AG08395 (cell line): ENCODE results near the gene SLC24A3.

Source experiments
- DNase-seq: peaks from one replicate; pipeline ENCODE4 v3.0.0; 2012; ENCODE audit warnings: mixed read lengths, low spot score

The SLC24A3 gene

DNA sequence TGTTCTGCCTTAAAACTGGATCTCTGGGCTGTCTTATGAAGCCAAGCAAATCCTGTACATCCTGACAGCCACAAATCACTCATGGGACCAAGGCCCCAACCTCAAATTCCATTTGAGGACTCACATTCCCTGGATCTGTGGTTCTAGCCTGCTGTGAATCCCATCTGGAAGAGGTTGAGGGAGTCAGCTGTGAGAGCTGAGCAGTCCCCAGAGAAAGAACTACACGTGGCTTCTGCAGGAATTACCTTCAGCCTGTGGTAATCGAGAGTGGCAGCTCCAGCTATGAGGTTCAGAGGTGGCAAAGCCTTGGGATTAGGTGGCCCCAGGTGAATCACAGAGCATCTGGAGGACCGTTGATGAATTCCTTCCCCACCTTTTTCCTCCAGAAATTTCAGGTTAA, 245.2 kb downstream of the SLC24A3 start:
- no peak for DNase-seq

GRCh38 chr20:19460386-19460785, 247.9 kb downstream of the SLC24A3 start:
- DNase-seq: peak; percentile 48

DNA sequence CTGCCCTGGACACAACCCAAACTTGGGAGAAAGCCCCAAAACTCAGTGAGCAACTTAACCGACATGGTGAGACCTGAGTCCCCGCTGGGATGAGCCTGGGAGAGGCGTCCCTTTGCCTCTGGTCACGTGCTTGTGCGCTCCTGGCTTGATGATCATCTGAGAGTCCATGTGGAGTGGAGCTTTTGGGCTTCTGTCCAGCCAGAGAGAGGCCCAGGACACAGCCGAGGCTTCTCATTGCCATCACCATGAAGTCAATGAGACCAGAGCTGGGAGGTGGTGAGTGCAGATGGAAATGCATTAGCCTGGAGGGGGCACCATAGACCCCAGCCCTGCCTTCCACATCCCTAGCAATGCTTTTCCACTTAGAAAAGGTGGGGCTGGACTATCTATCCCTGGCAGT, 250.0 kb downstream of the SLC24A3 start:
- no peak for DNase-seq

DNA sequence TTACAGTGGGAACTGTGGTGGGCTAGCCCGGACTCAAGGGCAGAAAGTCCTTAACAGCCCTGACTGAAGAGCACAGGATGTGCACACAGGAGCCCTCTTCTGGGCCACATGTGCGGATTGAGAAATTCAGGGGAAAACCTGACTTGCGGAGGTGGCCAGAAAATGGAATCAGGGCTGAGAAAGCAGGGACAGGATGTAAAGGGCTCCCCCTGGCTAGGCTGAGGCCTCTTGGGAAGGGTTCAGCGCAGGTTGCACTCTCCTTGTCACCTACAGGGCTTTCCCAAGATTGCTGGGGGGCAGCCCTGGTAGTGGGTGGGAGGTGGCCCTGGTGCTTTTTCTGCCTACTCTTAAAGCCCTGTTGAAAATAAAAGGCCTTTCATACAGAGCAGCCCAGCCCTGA, 251.2 kb downstream of the SLC24A3 start:
- DNase-seq: no peak

DNA sequence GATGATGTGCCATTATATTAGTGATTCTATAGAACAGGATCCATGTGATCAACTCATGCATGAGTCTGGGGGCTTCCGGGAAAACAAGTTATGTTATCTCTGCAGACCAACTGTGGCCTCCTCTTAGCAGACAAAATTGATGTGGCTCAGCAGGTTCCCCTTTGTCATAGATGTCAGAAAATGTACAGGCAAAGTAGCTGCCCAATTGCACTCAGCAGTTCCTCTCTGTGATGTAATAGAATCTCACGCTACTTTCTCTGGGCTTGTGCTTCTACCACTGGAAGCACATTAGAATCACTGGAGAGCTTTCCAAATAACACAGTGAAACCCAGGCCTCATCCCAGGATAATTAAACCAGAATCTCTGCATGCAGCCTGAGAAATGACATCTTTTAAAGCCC, 253.1 kb downstream of the SLC24A3 start:
- no peak for DNase-seq

GRCh38 chr20:19466206-19466928, 253.9 kb downstream of the SLC24A3 start:
- DNase-seq: no peak

DNA sequence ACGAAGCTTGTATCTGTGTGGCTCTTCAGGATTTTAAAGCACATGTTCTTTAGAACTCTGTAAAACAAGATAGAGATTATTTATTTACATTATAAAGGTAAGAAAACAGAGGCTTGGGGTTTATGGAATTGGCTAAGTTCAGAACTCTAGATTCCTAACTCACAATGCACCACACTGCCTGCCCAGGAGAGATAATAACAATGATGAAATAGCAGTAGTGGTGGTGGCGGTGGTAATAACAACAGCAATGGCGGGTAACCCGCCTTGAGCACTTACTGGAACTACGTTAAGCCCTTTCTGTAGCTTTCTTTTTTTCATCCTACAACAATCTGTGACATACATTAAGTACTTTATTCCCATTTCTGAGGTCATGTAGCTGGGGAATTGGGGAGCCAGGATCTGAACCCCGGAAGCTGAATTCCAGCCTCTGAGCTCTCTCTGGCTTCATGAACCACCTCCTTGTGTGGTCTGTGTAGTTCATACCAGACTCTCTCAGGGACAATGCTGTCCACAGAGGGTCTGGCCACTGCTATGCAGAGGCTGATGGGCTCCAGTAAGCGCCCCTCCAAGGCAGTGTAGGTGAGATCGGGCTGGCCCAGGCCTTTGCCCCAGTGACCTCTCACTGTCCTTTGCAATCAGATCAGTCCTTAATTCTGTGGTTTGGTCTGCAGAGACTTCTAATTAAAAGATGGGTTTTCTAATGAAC, 260.9 kb downstream of the SLC24A3 start:
- DNase-seq: no peak

- no peak for DNase-seq
Observed at GRCh38 chr20:19473922-19474286, 261.5 kb downstream of the SLC24A3 start.

GRCh38 chr20:19478320-19478895, 266.0 kb downstream of the SLC24A3 start:
- DNase-seq: no peak

DNA sequence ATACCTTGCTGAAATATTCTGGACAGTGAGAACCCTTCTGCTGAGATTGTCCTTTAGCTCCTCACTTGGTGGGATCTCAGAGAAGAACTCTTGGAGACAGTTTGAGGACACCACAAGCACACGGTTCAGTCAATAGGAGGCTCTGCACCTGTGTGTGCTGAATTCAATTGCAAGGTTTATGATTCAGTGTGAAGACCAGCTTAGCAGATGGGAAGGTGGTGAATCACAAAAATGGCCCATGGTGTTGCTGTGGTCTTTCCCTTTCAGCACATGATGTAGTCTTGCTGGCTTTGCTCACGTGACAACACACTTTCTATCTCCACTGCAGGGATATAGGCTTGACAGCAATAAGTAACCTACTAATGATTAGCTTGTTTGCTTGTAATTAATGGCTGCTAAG, 270.3 kb downstream of the SLC24A3 start:
- no peak for DNase-seq

GRCh38 chr20:19483309-19483708, 270.9 kb downstream of the SLC24A3 start:
- DNase-seq: no peak

DNA sequence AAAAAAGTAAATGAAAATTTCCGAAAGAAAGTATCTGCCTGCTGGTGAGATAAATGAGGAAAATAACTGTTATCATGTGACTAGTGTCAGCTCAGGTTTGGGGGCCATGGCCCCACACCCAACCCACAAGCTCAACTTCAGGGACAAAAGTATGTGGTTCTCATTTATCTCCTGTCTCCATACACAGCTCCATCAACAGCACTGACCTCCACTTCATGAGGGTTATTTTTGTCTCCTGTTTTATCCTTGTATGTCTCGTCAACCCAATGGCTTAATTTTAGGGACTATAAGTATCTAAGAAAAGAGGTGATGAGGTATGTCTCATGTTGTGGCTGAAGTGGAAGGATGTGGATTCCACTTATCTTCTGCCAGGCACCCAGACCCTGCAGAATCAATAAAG, 274.0 kb downstream of the SLC24A3 start:
- DNase-seq: no peak

- no peak for DNase-seq
Observed at GRCh38 chr20:19487420-19487819, 275.0 kb downstream of the SLC24A3 start.

DNA sequence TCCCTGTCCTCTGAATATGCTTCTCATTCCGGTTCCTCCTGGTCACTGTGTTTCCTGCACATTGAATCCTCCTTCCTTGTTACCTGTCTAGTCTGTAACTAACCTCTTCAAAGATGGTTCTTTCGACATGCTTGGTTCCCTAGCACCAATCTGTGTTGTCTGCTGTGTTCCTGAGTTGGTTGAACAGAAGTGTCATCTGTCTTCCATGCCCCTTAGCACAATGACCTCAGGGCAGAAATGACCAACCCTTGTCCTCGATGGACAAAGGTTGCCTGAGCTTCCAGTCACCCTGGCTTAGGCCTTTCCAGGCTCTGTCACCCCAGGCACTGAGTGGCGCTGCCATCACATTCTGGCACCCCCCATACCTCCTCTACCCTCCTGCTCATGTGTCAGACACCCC, 278.8 kb downstream of the SLC24A3 start:
- no peak for DNase-seq

- DNase-seq: no peak
Observed at GRCh38 chr20:19492116-19492515, 279.7 kb downstream of the SLC24A3 start.

DNA sequence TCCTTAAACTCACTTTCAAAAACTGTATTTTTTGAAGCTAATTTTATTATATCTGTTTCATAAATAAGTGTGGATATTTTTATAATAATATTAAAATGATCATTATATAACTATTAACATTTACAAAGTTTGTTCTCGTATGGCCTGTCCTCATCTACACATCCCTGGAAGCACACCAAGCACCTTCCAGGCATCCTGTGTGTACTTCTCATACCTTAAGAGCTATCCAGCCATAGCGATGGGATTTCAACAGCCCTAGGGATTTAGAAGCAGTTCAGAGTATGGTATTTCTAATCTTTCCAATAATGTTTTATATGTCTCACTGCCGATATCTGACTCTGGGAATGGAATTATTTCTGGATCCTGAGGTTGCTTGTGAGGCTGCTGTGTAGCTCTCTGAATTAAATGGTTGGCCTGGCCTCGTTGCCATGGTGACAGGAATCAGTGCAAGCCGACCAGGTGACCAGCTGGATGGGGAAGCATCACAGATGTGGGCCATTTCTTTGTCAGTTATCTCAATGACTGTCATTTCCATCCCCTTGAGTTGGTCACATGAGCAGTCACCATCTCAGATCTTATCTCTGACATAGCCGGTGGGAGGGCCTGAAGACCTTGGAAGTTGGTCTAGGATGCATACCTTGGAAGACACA, 280.4 kb downstream of the SLC24A3 start:
- no peak for DNase-seq

DNA sequence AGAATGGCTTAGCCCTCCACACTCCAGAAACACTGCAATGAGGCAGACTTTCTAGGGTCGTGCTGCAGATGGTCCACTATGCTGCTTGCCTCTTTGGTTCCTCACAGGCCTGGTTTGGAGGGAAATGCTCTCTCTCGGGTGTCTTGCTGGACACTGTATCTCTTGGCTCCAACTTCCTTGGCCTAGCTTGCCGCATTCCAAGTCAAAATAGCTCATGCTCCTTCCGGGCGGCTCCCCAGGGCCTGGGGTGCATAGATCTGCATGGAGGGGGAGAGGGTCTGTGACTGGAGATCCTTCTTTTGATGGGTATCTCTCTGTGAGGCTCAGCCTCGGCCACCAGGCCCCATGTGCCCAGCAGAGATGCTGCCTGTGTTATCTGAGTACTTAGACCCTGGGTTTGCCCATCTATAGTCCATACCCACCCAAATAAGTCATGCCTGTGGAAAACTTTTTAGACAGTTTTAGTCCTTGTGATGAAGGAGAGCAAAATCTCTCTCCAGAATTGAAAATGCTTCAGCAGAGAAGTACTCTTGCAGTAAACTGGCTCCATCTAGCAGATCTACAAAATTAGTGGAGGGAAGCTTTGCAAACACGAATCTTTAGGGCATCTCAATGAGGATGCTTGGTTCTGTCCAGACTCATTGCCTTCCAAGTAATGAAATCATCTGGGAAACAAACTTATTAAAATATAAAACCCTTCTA, 281.5 kb downstream of the SLC24A3 start:
- DNase-seq: no peak

DNA sequence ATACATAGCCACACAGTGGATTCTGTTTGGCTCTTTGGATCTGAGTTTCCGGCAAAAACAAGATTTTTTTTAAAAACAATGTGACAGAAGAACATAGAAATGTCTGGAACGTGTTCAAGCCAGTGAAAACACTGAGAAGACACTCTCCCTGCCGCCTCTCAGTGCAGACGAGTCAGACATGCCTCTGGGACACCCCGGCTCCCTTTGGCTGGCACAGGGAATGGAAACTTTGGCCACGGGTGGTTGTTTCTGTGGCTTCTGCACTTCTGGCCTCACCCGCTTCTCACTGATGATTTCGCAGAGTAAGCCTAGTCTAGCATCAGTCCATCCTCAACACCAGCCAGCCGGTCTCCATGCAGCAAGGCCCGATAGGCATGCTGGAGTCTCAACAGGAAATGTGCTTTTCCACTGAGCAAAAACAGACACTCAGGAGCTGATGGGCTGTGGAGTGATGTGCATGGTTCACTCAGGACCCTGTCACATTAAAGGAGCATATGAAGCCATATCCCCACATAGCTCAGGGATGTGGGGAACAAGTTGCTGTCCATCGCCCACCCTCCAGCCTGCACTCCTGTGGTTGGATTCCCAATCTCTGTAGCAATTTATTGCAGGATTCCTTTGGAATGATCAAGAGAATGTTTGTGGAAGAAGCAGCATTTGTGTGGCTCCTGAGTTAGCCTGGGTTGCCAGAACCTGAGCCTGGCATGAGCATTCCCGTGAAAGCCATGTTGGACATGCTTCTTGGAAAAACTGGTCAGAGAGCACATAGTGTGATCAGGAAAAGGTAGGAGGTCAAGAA, 283.7 kb downstream of the SLC24A3 start:
- peak; percentile 76 for DNase-seq

GRCh38 chr20:19497064-19497463, 284.6 kb downstream of the SLC24A3 start:
- DNase-seq: peak; percentile 83

DNA sequence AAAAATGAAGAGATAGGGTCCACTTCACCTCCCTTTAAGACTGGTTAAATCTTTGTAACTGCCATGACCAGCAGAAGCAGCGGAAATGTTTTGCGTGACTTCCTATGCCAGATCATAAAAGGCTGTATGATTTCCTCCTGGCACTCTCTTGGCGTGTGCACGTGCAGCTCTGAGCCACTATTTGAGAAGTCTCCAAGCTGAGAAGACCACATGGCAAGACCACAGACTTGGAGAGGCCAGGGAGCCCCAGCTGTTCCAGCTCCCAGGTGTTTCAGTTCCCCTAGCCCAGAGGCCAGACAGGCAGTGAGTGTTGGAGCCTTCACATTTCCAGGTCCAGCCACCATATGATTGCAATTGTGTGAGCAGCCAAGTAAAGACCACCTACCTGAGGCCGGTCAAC, 286.3 kb downstream of the SLC24A3 start:
- no peak for DNase-seq

DNA sequence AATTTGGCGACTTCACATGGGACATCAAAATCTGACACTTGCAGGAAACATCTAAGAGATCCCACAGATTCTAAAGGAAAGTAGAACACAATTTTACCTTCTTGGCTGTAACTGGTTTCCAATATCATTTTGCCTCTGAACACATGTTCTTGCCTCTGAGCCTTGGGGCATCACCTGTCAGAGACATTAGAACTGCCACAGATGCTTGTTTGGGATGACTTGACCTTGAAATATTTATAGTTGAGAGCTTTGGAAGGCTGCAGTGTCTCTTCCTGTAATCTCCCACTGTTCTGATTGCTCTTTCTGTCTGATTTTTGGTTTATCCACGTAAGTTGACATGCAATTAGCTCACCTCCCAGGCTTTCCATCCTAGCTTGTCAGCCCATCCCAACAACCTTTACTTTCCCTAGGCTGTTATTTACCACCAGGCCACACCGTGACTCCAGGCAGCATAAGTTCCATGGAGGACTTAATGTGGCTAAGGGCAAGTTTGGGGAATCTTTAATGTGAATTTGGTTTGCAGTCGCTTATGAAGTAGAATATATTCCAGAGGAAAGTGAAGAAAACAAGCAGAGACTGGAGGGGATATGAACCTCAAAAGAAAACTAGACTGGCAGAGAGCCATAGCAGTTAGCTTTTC, 289.2 kb downstream of the SLC24A3 start:
- DNase-seq: no peak
